Measurements from ENCODE around the gene NUDC.

DNA sequence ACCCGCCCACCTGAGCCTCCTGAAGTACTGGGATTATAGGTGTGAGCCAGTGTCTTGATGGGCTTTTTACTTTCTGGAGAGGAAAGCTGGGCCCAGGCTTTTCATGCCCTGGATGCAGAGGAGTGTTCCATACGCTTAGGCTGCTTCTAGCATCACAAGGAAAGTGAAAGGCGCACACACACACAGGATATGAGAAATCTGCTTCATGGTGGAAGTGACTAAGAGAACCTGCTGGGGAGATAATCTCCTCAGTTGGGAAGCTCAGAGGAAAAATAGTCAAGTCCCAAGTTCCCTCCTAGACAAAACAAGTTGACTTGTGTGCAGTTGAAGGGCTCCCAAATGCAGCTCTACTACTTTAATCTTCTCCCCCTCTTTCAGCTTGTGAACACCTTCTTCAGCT, 2.2 kb downstream of the NUDC start:
- no peak for TF ChIP-seq CTCF (IDR thresholded peaks at IDR 0.05)
- no peak for TF ChIP-seq POLR2A (IDR thresholded peaks at IDR 0.05)

All from adrenal gland (tissue), 5 donors.